WTC11 (cell line): ENCODE data around the gene MYO5B. TPM values are rescaled to one million over a fixed set of nuclear protein-coding genes. Genes with fewer than 3 reads are reported as not detected.

Experiments used
- ATAC-seq: fragments of 200-7000 bp; cut with Tn5 transposase; 2 replicates; pipeline ENCODE4 v1.10.0; 2021; ENCODE audit warnings: mild to moderate bottlenecking, moderate library complexity
- CTCF ChIA-PET: fragments of 300-600 bp; sonication (Branson Sonifier 250); formaldehyde crosslinking; loops from one replicate; lab custom pipeline; 2021; ENCODE audit warnings: antibody characterized with exemption; lab: Charles Lee
- POLR2A ChIA-PET: fragments of 350-600 bp; sonication (Branson Sonifier 250); formaldehyde crosslinking; loops from one replicate; lab custom pipeline; 2021; ENCODE audit warnings: antibody characterized with exemption; lab: Charles Lee
- DNase-seq: peaks from one replicate; pipeline ENCODE4 v3.0.0; 2021; ENCODE audit warnings: low spot score
- H3K27ac Mint-ChIP-seq: 2 replicates; pipeline ENCODE4 v1.8.0; 2021; ENCODE audit warnings: mixed read lengths
- H3K27me3 Mint-ChIP-seq: 2 replicates; pipeline ENCODE4 v1.8.0; 2021; ENCODE audit warnings: low read depth, mild to moderate bottlenecking, moderate library complexity, mixed read lengths
- H3K36me3 Mint-ChIP-seq: 2 replicates; pipeline ENCODE4 v1.8.0; 2021; ENCODE audit warnings: mixed read lengths
- H3K4me1 Mint-ChIP-seq: 2 replicates; pipeline ENCODE4 v1.8.0; 2022; ENCODE audit warnings: mixed read lengths
- H3K4me3 Mint-ChIP-seq: 2 replicates; pipeline ENCODE4 v1.8.0; 2021; ENCODE audit warnings: mild to moderate bottlenecking, moderate library complexity, mixed read lengths
- H3K9me3 Mint-ChIP-seq: 2 replicates; pipeline ENCODE4 v1.8.0; 2021; ENCODE audit warnings: mixed read lengths
- ATF1 ChIP-seq: sonication (generic); formaldehyde crosslinking; IDR thresholded peaks from 2 replicates; pipeline ENCODE4 v1.8.1; 2023; ENCODE audit warnings: mild to moderate bottlenecking, moderate library complexity, missing genetic modification reagents
- HMGA2 ChIP-seq: fragments of 250-450 bp; sonication (Bioruptor Pico); IDR thresholded peaks from 2 replicates; pipeline ENCODE4 v1.4.0; 2021; ENCODE audit warnings: mild to moderate bottlenecking, moderate library complexity
- NR2C2 ChIP-seq: sonication (generic); formaldehyde crosslinking; IDR thresholded peaks from 2 replicates; pipeline ENCODE4 v1.8.0; 2022; ENCODE audit warnings: mild to moderate bottlenecking, missing genetic modification reagents
- TCF7 ChIP-seq: sonication (generic); formaldehyde crosslinking; IDR thresholded peaks from 2 replicates; pipeline ENCODE4 v1.8.0; 2022; ENCODE audit warnings: mild to moderate bottlenecking, low read depth, missing genetic modification reagents, moderate library complexity
- TP53 ChIP-seq: sonication (generic); formaldehyde crosslinking; IDR thresholded peaks from 2 replicates; pipeline ENCODE4 v1.8.1; 2023; ENCODE audit warnings: mild to moderate bottlenecking, missing genetic modification reagents
- ZNF317 ChIP-seq: sonication (generic); formaldehyde crosslinking; IDR thresholded peaks from 2 replicates; pipeline ENCODE4 v1.8.1; 2023; ENCODE audit warnings: low read depth, mild to moderate bottlenecking, moderate library complexity, missing genetic modification reagents, borderline replicate concordance
- ZNF416 ChIP-seq: fragments of 250-450 bp; sonication (Bioruptor Pico); IDR thresholded peaks from 2 replicates; pipeline ENCODE4 v1.9.0; 2021; ENCODE audit warnings: mild to moderate bottlenecking, inconsistent platforms
- total RNA-seq: library from RNA; stranded (reverse); gene quantifications from 3 replicates; pipeline ENCODE4 v1.2.3, GENCODE V29; 2021
- TF ChIP-seq, protein P1 (sequence below): sonication (generic); formaldehyde crosslinking; IDR thresholded peaks from 2 replicates; pipeline ENCODE4 v1.8.0; 2022; ENCODE audit warnings: missing genetic modification reagents
- TF ChIP-seq, protein P2 (sequence below): sonication (generic); formaldehyde crosslinking; IDR thresholded peaks from 2 replicates; pipeline ENCODE4 v1.8.1; 2022; ENCODE audit warnings: mild to moderate bottlenecking, moderate library complexity, missing genetic modification reagents
- TF ChIP-seq, protein P3 (sequence below): sonication (generic); formaldehyde crosslinking; IDR thresholded peaks from 2 replicates; pipeline ENCODE4 v1.8.0; 2023; ENCODE audit warnings: missing genetic modification reagents
- TF ChIP-seq, protein P4 (sequence below): fragments of 250-450 bp; sonication (Bioruptor Pico); IDR thresholded peaks from 2 replicates; pipeline ENCODE4 v1.9.0; 2021; ENCODE audit warnings: mild to moderate bottlenecking, borderline replicate concordance
- TF ChIP-seq, protein P5 (sequence below): fragments of 250-450 bp; sonication (Bioruptor Pico); IDR thresholded peaks from 2 replicates; pipeline ENCODE4 v1.9.0; 2021; ENCODE audit warnings: mild to moderate bottlenecking
- TF ChIP-seq, protein P6 (sequence below): sonication (generic); formaldehyde crosslinking; IDR thresholded peaks from 2 replicates; pipeline ENCODE4 v1.8.1; 2023; ENCODE audit warnings: mild to moderate bottlenecking, moderate library complexity, missing genetic modification reagents
- TF ChIP-seq, protein P7 (sequence below): sonication (generic); formaldehyde crosslinking; IDR thresholded peaks from 2 replicates; pipeline ENCODE4 v1.8.1; 2022; ENCODE audit warnings: mild to moderate bottlenecking, missing genetic modification reagents, moderate library complexity, borderline replicate concordance
- TF ChIP-seq, protein P8 (sequence below): sonication (generic); formaldehyde crosslinking; conservative IDR thresholded peaks from 2 replicates; pipeline ENCODE4 v1.8.1; 2023; ENCODE audit warnings: mild to moderate bottlenecking, low read depth, missing genetic modification reagents, moderate library complexity

MYO5B gene
- total RNA-seq, 1 experiment from 2014 or later = 8.7 TPM

DNA sequence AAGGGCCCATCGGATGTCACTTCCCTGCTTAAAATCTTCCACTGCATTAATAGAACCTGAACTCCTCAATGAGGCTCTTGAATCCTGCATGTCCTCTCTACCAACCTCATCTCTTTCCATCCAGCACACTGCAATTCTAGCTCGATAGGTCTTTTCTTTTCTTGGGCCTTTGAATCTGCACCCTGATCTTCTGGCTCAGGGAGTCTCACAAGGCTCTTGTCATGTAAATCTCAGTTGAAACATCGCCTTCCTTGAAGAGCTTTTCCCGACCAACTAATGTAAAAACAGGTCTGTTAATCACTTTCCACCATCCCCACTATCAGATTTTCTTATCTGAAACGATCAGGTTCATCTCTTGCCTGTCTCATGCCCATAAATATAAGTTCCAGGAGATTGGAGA is 120.5 kb downstream of the MYO5B start (continued):
- TF ChIP-seq, protein P1, sequence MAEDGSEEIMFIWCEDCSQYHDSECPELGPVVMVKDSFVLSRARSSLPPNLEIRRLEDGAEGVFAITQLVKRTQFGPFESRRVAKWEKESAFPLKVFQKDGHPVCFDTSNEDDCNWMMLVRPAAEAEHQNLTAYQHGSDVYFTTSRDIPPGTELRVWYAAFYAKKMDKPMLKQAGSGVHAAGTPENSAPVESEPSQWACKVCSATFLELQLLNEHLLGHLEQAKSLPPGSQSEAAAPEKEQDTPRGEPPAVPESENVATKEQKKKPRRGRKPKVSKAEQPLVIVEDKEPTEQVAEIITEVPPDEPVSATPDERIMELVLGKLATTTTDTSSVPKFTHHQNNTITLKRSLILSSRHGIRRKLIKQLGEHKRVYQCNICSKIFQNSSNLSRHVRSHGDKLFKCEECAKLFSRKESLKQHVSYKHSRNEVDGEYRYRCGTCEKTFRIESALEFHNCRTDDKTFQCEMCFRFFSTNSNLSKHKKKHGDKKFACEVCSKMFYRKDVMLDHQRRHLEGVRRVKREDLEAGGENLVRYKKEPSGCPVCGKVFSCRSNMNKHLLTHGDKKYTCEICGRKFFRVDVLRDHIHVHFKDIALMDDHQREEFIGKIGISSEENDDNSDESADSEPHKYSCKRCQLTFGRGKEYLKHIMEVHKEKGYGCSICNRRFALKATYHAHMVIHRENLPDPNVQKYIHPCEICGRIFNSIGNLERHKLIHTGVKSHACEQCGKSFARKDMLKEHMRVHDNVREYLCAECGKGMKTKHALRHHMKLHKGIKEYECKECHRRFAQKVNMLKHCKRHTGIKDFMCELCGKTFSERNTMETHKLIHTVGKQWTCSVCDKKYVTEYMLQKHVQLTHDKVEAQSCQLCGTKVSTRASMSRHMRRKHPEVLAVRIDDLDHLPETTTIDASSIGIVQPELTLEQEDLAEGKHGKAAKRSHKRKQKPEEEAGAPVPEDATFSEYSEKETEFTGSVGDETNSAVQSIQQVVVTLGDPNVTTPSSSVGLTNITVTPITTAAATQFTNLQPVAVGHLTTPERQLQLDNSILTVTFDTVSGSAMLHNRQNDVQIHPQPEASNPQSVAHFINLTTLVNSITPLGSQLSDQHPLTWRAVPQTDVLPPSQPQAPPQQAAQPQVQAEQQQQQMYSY = no peak
- no peak for TF ChIP-seq ZNF416 (CRISPR knock-in tag)
- TF ChIP-seq, protein P2, sequence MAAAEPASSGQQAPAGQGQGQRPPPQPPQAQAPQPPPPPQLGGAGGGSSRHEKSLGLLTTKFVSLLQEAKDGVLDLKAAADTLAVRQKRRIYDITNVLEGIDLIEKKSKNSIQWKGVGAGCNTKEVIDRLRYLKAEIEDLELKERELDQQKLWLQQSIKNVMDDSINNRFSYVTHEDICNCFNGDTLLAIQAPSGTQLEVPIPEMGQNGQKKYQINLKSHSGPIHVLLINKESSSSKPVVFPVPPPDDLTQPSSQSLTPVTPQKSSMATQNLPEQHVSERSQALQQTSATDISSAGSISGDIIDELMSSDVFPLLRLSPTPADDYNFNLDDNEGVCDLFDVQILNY (CRISPR knock-in tag) = no peak
- TF ChIP-seq, protein P3, sequence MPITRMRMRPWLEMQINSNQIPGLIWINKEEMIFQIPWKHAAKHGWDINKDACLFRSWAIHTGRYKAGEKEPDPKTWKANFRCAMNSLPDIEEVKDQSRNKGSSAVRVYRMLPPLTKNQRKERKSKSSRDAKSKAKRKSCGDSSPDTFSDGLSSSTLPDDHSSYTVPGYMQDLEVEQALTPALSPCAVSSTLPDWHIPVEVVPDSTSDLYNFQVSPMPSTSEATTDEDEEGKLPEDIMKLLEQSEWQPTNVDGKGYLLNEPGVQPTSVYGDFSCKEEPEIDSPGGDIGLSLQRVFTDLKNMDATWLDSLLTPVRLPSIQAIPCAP (CRISPR knock-in tag) = no peak
- TF ChIP-seq ATF1 (CRISPR knock-in tag) = no peak
- no peak for TF ChIP-seq TP53 (CRISPR knock-in tag)
- TF ChIP-seq, protein P4, sequence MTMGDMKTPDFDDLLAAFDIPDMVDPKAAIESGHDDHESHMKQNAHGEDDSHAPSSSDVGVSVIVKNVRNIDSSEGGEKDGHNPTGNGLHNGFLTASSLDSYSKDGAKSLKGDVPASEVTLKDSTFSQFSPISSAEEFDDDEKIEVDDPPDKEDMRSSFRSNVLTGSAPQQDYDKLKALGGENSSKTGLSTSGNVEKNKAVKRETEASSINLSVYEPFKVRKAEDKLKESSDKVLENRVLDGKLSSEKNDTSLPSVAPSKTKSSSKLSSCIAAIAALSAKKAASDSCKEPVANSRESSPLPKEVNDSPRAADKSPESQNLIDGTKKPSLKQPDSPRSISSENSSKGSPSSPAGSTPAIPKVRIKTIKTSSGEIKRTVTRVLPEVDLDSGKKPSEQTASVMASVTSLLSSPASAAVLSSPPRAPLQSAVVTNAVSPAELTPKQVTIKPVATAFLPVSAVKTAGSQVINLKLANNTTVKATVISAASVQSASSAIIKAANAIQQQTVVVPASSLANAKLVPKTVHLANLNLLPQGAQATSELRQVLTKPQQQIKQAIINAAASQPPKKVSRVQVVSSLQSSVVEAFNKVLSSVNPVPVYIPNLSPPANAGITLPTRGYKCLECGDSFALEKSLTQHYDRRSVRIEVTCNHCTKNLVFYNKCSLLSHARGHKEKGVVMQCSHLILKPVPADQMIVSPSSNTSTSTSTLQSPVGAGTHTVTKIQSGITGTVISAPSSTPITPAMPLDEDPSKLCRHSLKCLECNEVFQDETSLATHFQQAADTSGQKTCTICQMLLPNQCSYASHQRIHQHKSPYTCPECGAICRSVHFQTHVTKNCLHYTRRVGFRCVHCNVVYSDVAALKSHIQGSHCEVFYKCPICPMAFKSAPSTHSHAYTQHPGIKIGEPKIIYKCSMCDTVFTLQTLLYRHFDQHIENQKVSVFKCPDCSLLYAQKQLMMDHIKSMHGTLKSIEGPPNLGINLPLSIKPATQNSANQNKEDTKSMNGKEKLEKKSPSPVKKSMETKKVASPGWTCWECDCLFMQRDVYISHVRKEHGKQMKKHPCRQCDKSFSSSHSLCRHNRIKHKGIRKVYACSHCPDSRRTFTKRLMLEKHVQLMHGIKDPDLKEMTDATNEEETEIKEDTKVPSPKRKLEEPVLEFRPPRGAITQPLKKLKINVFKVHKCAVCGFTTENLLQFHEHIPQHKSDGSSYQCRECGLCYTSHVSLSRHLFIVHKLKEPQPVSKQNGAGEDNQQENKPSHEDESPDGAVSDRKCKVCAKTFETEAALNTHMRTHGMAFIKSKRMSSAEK = no peak
- TF ChIP-seq ZNF317 = no peak

DNA sequence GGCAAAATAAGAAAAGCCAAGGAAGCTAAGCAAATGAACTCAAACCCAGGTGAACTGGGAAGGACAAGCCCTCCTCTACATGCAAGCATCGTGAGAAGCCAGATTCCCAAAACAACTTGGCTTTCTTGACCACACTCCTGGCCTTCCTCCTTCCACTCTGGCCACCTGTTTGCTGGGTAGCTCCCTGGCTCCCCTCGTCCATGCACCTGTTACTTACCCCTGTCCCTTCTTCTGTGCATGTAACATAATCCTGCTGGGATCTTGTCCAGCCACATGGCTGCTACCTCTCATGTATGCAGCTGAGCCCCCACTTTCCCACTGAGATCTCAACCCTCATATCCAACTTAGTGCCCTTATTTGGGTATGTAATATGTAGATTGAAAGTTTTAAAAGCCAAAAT is 121.6 kb downstream of the MYO5B start:
- H3K4me3 Mint-ChIP-seq = no peak overlapping the region
- peaks cover 24% of the 10 kb centered on the region for H3K4me1 Mint-ChIP-seq
- CTCF ChIA-PET = no interaction called here
- POLR2A ChIA-PET = no interaction called here
- no peaks in the 10 kb centered on the region for H3K36me3 Mint-ChIP-seq
- no peak for ATAC-seq
- no peak overlapping the region for H3K27ac Mint-ChIP-seq
- H3K27me3 Mint-ChIP-seq = no peaks in the 10 kb centered on the region
- peaks cover 3% of the 10 kb centered on the region; the same call in 1 of the 2 replicates for H3K9me3 Mint-ChIP-seq
- no peak for DNase-seq
- no peak for TF ChIP-seq NR2C2 (CRISPR knock-in tag)
- TF ChIP-seq, protein P5, sequence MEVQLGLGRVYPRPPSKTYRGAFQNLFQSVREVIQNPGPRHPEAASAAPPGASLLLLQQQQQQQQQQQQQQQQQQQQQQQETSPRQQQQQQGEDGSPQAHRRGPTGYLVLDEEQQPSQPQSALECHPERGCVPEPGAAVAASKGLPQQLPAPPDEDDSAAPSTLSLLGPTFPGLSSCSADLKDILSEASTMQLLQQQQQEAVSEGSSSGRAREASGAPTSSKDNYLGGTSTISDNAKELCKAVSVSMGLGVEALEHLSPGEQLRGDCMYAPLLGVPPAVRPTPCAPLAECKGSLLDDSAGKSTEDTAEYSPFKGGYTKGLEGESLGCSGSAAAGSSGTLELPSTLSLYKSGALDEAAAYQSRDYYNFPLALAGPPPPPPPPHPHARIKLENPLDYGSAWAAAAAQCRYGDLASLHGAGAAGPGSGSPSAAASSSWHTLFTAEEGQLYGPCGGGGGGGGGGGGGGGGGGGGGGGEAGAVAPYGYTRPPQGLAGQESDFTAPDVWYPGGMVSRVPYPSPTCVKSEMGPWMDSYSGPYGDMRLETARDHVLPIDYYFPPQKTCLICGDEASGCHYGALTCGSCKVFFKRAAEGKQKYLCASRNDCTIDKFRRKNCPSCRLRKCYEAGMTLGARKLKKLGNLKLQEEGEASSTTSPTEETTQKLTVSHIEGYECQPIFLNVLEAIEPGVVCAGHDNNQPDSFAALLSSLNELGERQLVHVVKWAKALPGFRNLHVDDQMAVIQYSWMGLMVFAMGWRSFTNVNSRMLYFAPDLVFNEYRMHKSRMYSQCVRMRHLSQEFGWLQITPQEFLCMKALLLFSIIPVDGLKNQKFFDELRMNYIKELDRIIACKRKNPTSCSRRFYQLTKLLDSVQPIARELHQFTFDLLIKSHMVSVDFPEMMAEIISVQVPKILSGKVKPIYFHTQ (CRISPR knock-in tag) = no peak
- TF ChIP-seq, protein P2 (CRISPR knock-in tag) = no peak
- TF ChIP-seq TCF7 (CRISPR knock-in tag) = no peak
- TF ChIP-seq, protein P6, sequence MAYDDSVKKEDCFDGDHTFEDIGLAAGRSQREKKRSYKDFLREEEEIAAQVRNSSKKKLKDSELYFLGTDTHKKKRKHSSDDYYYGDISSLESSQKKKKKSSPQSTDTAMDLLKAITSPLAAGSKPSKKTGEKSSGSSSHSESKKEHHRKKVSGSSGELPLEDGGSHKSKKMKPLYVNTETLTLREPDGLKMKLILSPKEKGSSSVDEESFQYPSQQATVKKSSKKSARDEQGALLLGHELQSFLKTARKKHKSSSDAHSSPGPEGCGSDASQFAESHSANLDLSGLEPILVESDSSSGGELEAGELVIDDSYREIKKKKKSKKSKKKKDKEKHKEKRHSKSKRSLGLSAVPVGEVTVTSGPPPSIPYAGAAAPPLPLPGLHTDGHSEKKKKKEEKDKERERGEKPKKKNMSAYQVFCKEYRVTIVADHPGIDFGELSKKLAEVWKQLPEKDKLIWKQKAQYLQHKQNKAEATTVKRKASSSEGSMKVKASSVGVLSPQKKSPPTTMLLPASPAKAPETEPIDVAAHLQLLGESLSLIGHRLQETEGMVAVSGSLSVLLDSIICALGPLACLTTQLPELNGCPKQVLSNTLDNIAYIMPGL = no peak
- TF ChIP-seq, protein P7, sequence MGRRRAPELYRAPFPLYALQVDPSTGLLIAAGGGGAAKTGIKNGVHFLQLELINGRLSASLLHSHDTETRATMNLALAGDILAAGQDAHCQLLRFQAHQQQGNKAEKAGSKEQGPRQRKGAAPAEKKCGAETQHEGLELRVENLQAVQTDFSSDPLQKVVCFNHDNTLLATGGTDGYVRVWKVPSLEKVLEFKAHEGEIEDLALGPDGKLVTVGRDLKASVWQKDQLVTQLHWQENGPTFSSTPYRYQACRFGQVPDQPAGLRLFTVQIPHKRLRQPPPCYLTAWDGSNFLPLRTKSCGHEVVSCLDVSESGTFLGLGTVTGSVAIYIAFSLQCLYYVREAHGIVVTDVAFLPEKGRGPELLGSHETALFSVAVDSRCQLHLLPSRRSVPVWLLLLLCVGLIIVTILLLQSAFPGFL (CRISPR knock-in tag) = no peak
- TF ChIP-seq, protein P8, sequence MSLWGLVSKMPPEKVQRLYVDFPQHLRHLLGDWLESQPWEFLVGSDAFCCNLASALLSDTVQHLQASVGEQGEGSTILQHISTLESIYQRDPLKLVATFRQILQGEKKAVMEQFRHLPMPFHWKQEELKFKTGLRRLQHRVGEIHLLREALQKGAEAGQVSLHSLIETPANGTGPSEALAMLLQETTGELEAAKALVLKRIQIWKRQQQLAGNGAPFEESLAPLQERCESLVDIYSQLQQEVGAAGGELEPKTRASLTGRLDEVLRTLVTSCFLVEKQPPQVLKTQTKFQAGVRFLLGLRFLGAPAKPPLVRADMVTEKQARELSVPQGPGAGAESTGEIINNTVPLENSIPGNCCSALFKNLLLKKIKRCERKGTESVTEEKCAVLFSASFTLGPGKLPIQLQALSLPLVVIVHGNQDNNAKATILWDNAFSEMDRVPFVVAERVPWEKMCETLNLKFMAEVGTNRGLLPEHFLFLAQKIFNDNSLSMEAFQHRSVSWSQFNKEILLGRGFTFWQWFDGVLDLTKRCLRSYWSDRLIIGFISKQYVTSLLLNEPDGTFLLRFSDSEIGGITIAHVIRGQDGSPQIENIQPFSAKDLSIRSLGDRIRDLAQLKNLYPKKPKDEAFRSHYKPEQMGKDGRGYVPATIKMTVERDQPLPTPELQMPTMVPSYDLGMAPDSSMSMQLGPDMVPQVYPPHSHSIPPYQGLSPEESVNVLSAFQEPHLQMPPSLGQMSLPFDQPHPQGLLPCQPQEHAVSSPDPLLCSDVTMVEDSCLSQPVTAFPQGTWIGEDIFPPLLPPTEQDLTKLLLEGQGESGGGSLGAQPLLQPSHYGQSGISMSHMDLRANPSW (CRISPR knock-in tag) = no peak
- TF ChIP-seq, protein P3 (CRISPR knock-in tag) = no peak
- no peak for TF ChIP-seq HMGA2 (CRISPR knock-in tag)
